ENCODE results near the gene MACROD2. TPM values are rescaled to one million over a fixed set of nuclear protein-coding genes. Genes with fewer than 3 reads are reported as not detected.

The MACROD2 gene
- total and polyA plus RNA-seq, 4 donors, result 13.0 to 67.1 (median 20.7) TPM

- H3K27me3 ChIP-seq (ENCODE audit: control insufficient read depth in 3 of 3, insufficient read depth in 3 of 3, low read length in 2 of 3), result no peaks in the 10 kb centered on the region
- H3K4me3 ChIP-seq, result no peak overlapping the region
- H3K4me1 ChIP-seq (ENCODE audit: control insufficient read depth in 5 of 5, insufficient read depth in 5 of 5, low read length in 5 of 5), result no peaks in the 10 kb centered on the region
- no peak overlapping the region for H3K27ac ChIP-seq (ENCODE audit: low read depth in 1 of 2, low read length in 1 of 2)
- H3K9ac ChIP-seq (ENCODE audit: insufficient read depth in 1 of 2, low read length in 2 of 2), result no peak overlapping the region
- H3K36me3 ChIP-seq (ENCODE audit: control insufficient read depth in 4 of 4, insufficient read depth in 4 of 4, low read length in 4 of 4), result no peaks in the 10 kb centered on the region
- no peak for DNase-seq
- TF ChIP-seq CTCF (IDR thresholded peaks at IDR 0.05; ENCODE audit: control extremely low read depth, extremely low read depth), result no peak
- no peak for ATAC-seq (ENCODE audit: insufficient read depth, low FRiP score)
- no peaks in the 10 kb centered on the region for H3K9me3 ChIP-seq (ENCODE audit: control insufficient read depth in 4 of 4, insufficient read depth in 3 of 4, low read length in 3 of 4)
These were observed 1575.7 kb downstream of the MACROD2 start for GRCh38 chr20:15571056-15571455.

GRCh38 chr20:15575255-15575654 lies 1579.9 kb downstream of the MACROD2 start:
- ATAC-seq (ENCODE audit: insufficient read depth, low FRiP score) (no peak), DNase-seq (no peak)
- H3K9me3 ChIP-seq (ENCODE audit: control insufficient read depth in 4 of 4, insufficient read depth in 3 of 4, low read length in 3 of 4), result no peaks in the 10 kb centered on the region
- H3K4me1 ChIP-seq (ENCODE audit: control insufficient read depth in 5 of 5, insufficient read depth in 5 of 5, low read length in 5 of 5), result no peaks in the 10 kb centered on the region
- WGBS, 2 donors, result 70 to 82% methylated on average over 1 of the region's 1 CpG
- H3K27me3 ChIP-seq (ENCODE audit: control insufficient read depth in 3 of 3, insufficient read depth in 3 of 3, low read length in 2 of 3), result peaks cover 0 to 4% (median 3%) of the 10 kb centered on the region in 3 donors
- no peak overlapping the region for H3K27ac ChIP-seq (ENCODE audit: low read depth in 1 of 2, low read length in 1 of 2)
- H3K9ac ChIP-seq (ENCODE audit: insufficient read depth in 1 of 2, low read length in 2 of 2), result no peak overlapping the region
- no peaks in the 10 kb centered on the region for H3K36me3 ChIP-seq (ENCODE audit: control insufficient read depth in 4 of 4, insufficient read depth in 4 of 4, low read length in 4 of 4)
- TF ChIP-seq CTCF (IDR thresholded peaks at IDR 0.05; ENCODE audit: control extremely low read depth, extremely low read depth), result no peak
- no peak overlapping the region for H3K4me3 ChIP-seq

- no peaks in the 10 kb centered on the region for H3K4me1 ChIP-seq (ENCODE audit: control insufficient read depth in 5 of 5, insufficient read depth in 5 of 5, low read length in 5 of 5)
- no peak overlapping the region for H3K9ac ChIP-seq (ENCODE audit: insufficient read depth in 1 of 2, low read length in 2 of 2)
- no peak overlapping the region for H3K27ac ChIP-seq (ENCODE audit: low read depth in 1 of 2, low read length in 1 of 2)
- H3K27me3 ChIP-seq (ENCODE audit: control insufficient read depth in 3 of 3, insufficient read depth in 3 of 3, low read length in 2 of 3), result peaks cover 0 to 6% (median 3%) of the 10 kb centered on the region in 3 donors
- H3K9me3 ChIP-seq (ENCODE audit: control insufficient read depth in 4 of 4, insufficient read depth in 3 of 4, low read length in 3 of 4), result no peaks in the 10 kb centered on the region
- no peak overlapping the region for H3K4me3 ChIP-seq
- ATAC-seq (ENCODE audit: insufficient read depth, low FRiP score) (no peak), DNase-seq (no peak)
- no peaks in the 10 kb centered on the region for H3K36me3 ChIP-seq (ENCODE audit: control insufficient read depth in 4 of 4, insufficient read depth in 4 of 4, low read length in 4 of 4)
- TF ChIP-seq CTCF (IDR thresholded peaks at IDR 0.05; ENCODE audit: control extremely low read depth, extremely low read depth), result no peak
These were observed 1581.1 kb downstream of the MACROD2 start for GRCh38 chr20:15576411-15576810.

- peaks cover 0 to 2% (median 0%) of the 10 kb centered on the region in 4 donors for H3K9me3 ChIP-seq (ENCODE audit: control insufficient read depth in 4 of 4, insufficient read depth in 3 of 4, low read length in 3 of 4)
- H3K27me3 ChIP-seq (ENCODE audit: control insufficient read depth in 3 of 3, insufficient read depth in 3 of 3, low read length in 2 of 3), result peaks cover 0 to 6% (median 3%) of the 10 kb centered on the region in 3 donors
- no peak overlapping the region for H3K4me3 ChIP-seq
- 83 to 88% methylated on average over 3 of the region's 3 CpGs for WGBS, 2 donors
- H3K9ac ChIP-seq (ENCODE audit: insufficient read depth in 1 of 2, low read length in 2 of 2), result no peak overlapping the region
- TF ChIP-seq CTCF (IDR thresholded peaks at IDR 0.05; ENCODE audit: control extremely low read depth, extremely low read depth), result no peak
- H3K36me3 ChIP-seq (ENCODE audit: control insufficient read depth in 4 of 4, insufficient read depth in 4 of 4, low read length in 4 of 4), result no peaks in the 10 kb centered on the region
- no peak for DNase-seq
- ATAC-seq (ENCODE audit: insufficient read depth, low FRiP score), result no peak
- no peak overlapping the region for H3K27ac ChIP-seq (ENCODE audit: low read depth in 1 of 2, low read length in 1 of 2)
- no peaks in the 10 kb centered on the region for H3K4me1 ChIP-seq (ENCODE audit: control insufficient read depth in 5 of 5, insufficient read depth in 5 of 5, low read length in 5 of 5)
These were observed 1582.8 kb downstream of the MACROD2 start for GRCh38 chr20:15578113-15578512.

All from lung (tissue), 12 donors.